Activated CD8-positive, alpha-beta T cell treated with anti-CD3 and anti-CD28 coated beads for 36 hours (primary cell): ENCODE results near the gene FARP2. TPM values are rescaled to one million over a fixed set of nuclear protein-coding genes. Genes with fewer than 3 reads are reported as not detected.

Experiments used
- ATAC-seq: fragments of 200-7000 bp; cut with Tn5 transposase; one replicate; pipeline ENCODE4 v1.10.0; 2021; ENCODE audit warnings: mild to moderate bottlenecking, moderate library complexity
- CTCF ChIA-PET: fragments of 350-600 bp; sonication (Branson Sonifier 250); formaldehyde crosslinking; loops from one replicate; lab custom pipeline; 2021; ENCODE audit warnings: antibody characterized with exemption; lab: Charles Lee
- POLR2A ChIA-PET: fragments of 350-600 bp; sonication (Branson Sonifier 250); formaldehyde crosslinking; loops from one replicate; lab custom pipeline; 2021; ENCODE audit warnings: antibody characterized with exemption; lab: Charles Lee
- DNase-seq: peaks from one replicate; pipeline ENCODE4 v3.0.0-alpha.2; 2020
- H3K27ac Mint-ChIP-seq: one replicate; pipeline ENCODE4 v1.8.0; 2021; ENCODE audit warnings: mild to moderate bottlenecking, mixed read lengths
- H3K27me3 Mint-ChIP-seq: one replicate; pipeline ENCODE4 v1.8.0; 2021; ENCODE audit warnings: mixed read lengths
- H3K36me3 Mint-ChIP-seq: one replicate; pipeline ENCODE4 v1.8.0; 2021; ENCODE audit warnings: low read depth, mixed read lengths
- H3K4me1 Mint-ChIP-seq: one replicate; pipeline ENCODE4 v1.8.0; 2021; ENCODE audit warnings: low read depth, mixed read lengths
- H3K4me3 Mint-ChIP-seq: one replicate; pipeline ENCODE4 v1.8.0; 2021; ENCODE audit warnings: mild to moderate bottlenecking, moderate library complexity, mixed read lengths
- H3K9me3 Mint-ChIP-seq: one replicate; pipeline ENCODE4 v1.8.0; 2021; ENCODE audit warnings: mixed read lengths
- intact Hi-C: fragments of 100-400 bp; cut with micrococcal nuclease; formaldehyde crosslinking; loops from one replicate; pipeline ENCODE4 v1.10.0; 2022
- total RNA-seq, 2 experiments: library from RNA; stranded (reverse); gene quantifications; one replicate each; pipeline ENCODE4 v1.2.3, GENCODE V29; 2021
- TF ChIP-seq, protein P1 (sequence below): fragments of 200-600 bp; IDR thresholded peaks from one replicate; pipeline ENCODE4 v1.8.0; 2022; ENCODE audit warnings: antibody characterized with exemption, mild to moderate bottlenecking

Gene FARP2
- total RNA-seq, 2 experiments from 2014 or later: 31.9 to 32.8 TPM

DNA sequence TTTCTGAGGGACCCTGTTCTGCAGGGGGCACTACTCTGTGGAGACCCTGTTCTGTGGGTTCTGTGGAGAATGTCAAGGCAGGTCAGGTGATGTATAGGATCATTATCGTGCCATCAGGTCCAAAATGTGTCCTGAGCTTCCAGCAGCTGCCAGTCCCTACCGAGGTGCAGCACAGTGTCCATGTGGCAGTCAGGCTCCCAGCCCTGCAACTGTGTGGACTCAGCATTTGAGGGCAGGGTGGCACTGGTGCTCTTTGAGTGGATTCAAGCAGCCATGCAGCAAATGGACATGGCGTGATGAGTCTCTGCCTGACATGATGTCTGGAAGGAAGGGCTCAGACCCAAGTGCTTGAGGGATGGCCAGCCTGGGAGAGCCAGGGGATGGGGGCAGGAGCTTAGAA, 117.3 kb downstream of the FARP2 start:
- Mint-ChIP-seq H3K4me1 (no peaks in the 10 kb centered on the region), H3K27me3 (peaks cover 7% of the 10 kb centered on the region), H3K27ac (no peak overlapping the region), H3K4me3 (no peak overlapping the region), H3K36me3 (no peaks in the 10 kb centered on the region), H3K9me3 (no peaks in the 10 kb centered on the region)
- TF ChIP-seq, protein P1, sequence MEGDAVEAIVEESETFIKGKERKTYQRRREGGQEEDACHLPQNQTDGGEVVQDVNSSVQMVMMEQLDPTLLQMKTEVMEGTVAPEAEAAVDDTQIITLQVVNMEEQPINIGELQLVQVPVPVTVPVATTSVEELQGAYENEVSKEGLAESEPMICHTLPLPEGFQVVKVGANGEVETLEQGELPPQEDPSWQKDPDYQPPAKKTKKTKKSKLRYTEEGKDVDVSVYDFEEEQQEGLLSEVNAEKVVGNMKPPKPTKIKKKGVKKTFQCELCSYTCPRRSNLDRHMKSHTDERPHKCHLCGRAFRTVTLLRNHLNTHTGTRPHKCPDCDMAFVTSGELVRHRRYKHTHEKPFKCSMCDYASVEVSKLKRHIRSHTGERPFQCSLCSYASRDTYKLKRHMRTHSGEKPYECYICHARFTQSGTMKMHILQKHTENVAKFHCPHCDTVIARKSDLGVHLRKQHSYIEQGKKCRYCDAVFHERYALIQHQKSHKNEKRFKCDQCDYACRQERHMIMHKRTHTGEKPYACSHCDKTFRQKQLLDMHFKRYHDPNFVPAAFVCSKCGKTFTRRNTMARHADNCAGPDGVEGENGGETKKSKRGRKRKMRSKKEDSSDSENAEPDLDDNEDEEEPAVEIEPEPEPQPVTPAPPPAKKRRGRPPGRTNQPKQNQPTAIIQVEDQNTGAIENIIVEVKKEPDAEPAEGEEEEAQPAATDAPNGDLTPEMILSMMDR: no peak
- no peak for DNase-seq
- CTCF ChIA-PET: no interaction called here
- ATAC-seq: no peak
- POLR2A ChIA-PET: no interaction called here
- intact Hi-C loops: no loop called here

DNA sequence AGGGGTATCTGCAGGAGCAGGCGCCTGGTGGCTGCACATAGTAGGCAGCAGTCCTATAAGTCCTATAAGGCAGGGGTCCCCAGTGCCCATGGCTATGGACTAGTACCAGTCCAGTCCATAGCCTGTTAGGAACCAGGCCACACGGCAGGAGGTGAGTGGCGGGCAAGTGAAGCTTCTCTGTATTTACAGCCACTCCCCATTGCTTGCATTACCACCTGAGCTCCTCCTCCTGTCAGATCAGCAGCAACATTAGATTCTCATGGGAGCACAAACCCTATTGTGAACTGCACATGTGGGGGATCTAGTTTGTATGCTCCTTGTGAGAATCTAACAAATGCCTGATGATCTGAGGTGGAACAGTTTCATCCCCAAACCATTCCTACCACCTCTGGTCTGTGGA, 119.2 kb downstream of the FARP2 start:
- H3K9me3 Mint-ChIP-seq: no peaks in the 10 kb centered on the region
- TF ChIP-seq, protein P1: no peak
- H3K27ac Mint-ChIP-seq: no peak overlapping the region
- H3K36me3 Mint-ChIP-seq: no peaks in the 10 kb centered on the region
- H3K4me1 Mint-ChIP-seq: no peaks in the 10 kb centered on the region
- ATAC-seq: no peak
- ChIA-PET CTCF (no interaction called here), POLR2A (no interaction called here)
- intact Hi-C loops: no loop called here
- no peak overlapping the region for H3K4me3 Mint-ChIP-seq
- peaks cover 7% of the 10 kb centered on the region for H3K27me3 Mint-ChIP-seq
- no peak for DNase-seq

GRCh38 chr2:241478166-241478565, 122.1 kb downstream of the FARP2 start:
- no peaks in the 10 kb centered on the region for H3K36me3 Mint-ChIP-seq
- TF ChIP-seq, protein P1: no peak
- peaks cover 1% of the 10 kb centered on the region for H3K27me3 Mint-ChIP-seq
- ATAC-seq: no peak
- intact Hi-C loops: no loop called here
- DNase-seq: no peak
- no peak overlapping the region for H3K4me3 Mint-ChIP-seq
- no peaks in the 10 kb centered on the region for H3K9me3 Mint-ChIP-seq
- ChIA-PET CTCF (no interaction called here), POLR2A (no interaction called here)
- H3K4me1 Mint-ChIP-seq: no peaks in the 10 kb centered on the region
- H3K27ac Mint-ChIP-seq: no peak overlapping the region

- H3K4me1 Mint-ChIP-seq: no peaks in the 10 kb centered on the region
- POLR2A ChIA-PET: no interaction called here
- ATAC-seq: no peak
These were observed 123.2 kb downstream of the FARP2 start for GRCh38 chr2:241479026-241479898.

DNA sequence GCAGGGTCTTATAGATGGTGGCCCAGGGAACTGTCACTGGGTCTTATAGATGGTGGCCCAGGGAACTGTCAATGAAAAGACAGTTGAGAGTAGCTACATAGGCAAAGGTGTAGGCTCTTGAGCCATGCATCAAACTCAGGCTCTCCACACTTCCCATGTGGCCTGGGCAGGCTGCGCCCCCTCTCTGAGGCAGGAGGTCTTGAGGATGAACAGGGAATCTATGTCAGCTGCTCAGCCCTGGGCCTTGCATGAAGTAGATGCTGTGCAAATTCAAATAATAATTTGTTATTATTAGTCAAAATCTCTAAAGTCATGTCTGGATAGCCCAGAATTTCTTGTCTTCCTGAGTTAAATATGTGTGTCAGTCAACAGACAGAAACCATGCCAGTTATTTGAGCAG, 125.6 kb downstream of the FARP2 start:
- no peaks in the 10 kb centered on the region for H3K27me3 Mint-ChIP-seq
- H3K4me1 Mint-ChIP-seq: no peaks in the 10 kb centered on the region
- TF ChIP-seq, protein P1: no peak
- no peak for DNase-seq
- ChIA-PET CTCF (no interaction called here), POLR2A (no interaction called here)
- no peak overlapping the region for H3K4me3 Mint-ChIP-seq
- intact Hi-C loops: no loop called here
- no peaks in the 10 kb centered on the region for H3K9me3 Mint-ChIP-seq
- H3K36me3 Mint-ChIP-seq: no peaks in the 10 kb centered on the region
- no peak overlapping the region for H3K27ac Mint-ChIP-seq
- no peak for ATAC-seq

More at GRCh38 chr2:241479026-241479898, 123.2 kb downstream of the FARP2 start:
- Mint-ChIP-seq H3K9me3 (no peaks in the 10 kb centered on the region), H3K27me3 (peaks cover under 1% of the 10 kb centered on the region), H3K36me3 (no peaks in the 10 kb centered on the region), H3K27ac (no peak overlapping the region), H3K4me3 (no peak overlapping the region)
- CTCF ChIA-PET: no interaction called here
- intact Hi-C loops: no loop called here
- no peak for DNase-seq
- TF ChIP-seq, protein P1: no peak
